Myocyte (in vitro differentiated cells): ENCODE results near the gene KDM4D. TPM values are rescaled to one million over a fixed set of nuclear protein-coding genes. Genes with fewer than 3 reads are reported as not detected.
"Not testable (repeated sequence)": the region's sequence is repeated elsewhere in the genome, so short reads cannot be mapped to it uniquely, and the experiment has no call there.

Source experiments
- DNase-seq: peaks from one replicate; pipeline ENCODE4 v3.0.0-alpha.2; 2012; ENCODE audit warnings: low read depth
- total RNA-seq: library from RNA; depleted of rRNA; stranded (reverse); fragments of >200 nt; gene quantifications from 2 replicates; pipeline ENCODE4 v1.2.3, GENCODE V29; 2014

Gene KDM4D
- total RNA-seq, 1 donor from 2014 or later, result 1.6 TPM

DNA sequence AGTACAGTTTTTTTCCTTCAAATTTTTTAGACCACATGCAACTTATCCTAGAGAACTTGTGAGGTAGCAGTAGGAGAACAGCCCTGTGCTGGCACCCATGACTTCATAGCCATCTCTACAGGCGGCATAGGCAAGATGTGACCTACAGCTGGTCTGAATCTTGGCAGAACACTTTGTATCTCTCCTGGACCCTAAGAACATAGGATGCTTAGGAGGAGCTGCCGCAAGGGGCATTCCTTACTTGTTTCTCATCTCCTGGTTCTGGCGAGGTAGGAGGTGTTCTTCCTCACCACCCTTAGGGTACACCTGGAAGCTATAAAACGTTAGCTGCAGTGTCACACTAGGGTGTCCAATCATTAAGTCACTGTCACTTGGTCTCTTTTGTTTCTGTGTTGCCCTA, 16.5 kb upstream of the KDM4D start:
- DNase-seq, result no peak

DNA sequence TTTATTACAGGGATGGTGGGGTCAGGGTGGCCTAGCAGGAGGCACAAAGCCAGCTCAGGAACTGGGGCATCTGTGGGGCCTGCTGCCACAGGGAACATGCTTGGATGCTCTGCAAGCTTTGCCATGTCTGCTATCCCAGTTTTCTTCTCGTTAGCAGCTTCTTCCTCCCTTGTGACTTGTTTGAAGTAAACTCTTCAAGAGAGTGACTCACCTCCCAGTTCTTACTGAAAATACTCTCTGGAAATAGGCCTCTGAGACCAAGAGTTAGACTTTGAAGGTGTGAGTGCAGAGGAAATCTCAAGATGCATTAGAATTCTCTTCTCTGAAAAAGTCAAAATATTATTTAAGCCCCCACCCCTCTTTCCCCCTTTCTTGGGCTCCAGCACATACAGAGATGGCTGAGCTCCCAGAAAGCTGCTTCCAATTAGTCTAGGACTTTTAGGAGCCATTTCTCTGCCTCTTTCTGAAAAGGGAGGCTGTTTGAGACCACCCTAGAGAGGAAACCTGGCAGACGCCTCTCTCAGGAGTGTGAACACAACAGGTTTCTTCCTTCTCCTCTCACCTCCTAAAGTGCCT, 15.3 kb upstream of the KDM4D start:
- peak; percentile 12 for DNase-seq

DNA sequence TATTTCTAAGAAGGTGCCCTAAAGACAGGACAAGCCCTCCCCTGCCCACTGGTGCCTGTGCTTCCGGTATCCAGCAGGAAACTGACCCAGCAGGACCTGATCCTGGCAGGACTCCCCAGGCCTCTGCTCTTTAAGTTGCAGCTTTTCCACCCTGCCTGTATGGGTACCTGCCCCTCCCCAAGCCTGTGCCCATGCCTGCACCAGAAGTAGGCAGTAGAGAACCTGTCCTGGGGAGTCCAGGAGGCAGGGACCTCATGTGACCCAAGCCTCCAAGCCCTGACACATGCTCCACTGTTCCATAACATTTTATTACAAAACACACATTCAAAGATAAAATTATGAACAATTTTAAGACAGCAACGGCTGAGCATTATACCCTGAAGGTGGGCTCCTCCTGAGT, 14.3 kb upstream of the KDM4D start:
- no peak for DNase-seq

DNA sequence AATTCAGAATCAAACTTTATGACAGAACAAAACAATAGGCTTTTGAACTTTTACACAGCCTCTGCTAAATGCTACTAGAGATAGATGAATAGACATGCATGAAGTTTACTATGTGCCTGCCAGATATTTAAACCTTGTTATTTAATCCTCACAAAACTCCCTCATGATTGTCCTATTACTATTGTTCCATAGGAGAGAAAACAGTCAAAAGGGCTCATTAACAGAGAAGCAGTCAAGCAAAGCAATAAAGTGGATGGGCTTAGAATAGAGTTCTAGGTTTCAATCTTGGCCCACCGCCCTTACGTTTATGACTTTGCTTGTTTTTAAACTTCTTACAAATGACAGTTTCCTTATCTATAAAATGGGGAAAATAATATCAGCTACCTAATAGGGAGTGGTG, 13.0 kb upstream of the KDM4D start:
- no peak for DNase-seq

DNA sequence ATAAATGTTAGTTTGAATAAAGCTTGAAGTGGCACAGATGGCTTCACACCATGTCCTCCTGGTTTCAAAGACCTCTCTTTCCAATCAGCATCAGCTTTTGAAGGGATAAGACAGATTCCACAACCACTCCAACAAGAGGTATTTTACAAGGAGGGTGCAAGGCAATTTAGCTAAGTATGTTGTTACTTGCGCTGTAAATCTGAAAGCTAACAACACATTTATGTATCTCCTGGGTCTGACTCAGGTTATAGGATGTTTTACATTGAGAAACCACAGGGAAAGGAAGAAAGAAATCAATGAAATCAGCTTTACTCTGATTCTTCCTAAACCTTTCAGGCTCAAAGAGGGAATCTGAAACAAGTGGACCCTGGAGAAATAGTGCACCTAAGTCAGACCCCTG, 12.3 kb upstream of the KDM4D start:
- DNase-seq, result no peak

DNA sequence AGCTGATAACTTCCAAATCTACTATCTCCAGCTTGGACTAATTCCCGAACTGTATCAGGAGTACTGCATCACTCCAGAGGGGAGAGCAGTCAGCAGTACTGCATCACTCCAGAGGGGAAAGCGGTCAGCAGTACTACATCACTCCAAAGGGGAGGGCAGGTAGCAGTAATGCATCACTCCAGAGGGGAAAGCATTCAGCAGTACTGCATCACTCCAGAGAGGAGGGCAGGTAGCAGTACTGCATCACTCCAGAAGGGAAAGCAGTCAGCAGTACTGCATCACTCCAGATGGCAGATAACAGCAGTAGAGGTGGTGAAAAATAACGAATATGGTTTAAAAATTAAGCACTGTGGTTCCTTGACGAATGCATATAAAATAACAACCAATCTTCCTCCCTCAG, 8.6 kb upstream of the KDM4D start:
- no peak for DNase-seq

DNA sequence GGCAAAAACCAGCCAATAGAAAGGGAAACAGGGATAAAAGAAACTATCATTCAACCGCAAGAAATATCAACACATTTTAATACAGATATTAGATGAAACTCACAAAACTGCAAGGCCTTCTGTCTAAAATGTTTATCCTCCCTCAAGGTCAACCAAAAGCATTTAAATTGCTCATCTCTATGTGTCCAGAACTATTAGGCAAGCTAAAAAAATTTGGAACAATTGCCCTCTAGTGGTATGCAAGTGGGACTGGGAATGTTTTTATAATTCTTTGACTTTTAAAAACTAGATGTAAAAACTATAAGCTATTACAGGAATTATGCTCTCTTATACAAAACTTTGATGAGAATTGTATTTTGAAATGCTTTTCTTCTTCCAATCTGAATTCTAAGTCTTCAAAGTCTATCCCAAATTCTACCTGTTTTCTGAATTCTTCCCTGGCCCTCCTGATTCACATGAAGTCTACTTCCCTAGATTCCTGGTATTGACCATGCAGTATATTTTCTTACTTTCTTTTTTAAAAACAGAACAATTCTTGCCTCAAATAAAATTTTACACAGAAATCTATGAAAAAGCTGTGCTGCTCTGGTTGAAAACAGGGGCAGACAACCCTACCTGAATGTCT, 5.1 kb upstream of the KDM4D start:
- DNase-seq, result peak; percentile 20

DNA sequence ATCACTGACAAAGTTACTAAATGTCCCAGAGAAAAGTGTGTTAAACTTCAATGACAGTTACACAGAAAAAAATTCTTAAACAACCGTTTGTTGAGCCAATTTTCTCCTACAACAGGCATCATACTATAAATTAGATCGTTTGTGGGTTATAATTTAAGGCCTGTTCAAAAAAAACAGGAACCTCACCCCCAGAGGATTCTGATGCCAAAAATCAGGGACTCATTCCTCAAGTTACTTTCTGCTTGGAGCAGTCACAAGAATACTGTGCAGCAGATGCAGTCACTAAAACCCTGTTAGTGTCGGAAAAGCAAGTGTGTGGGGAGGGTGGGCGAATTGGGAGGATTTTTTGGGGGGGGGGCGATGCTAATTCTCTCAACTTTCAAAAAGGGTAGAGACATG, 810 bp upstream of the KDM4D start:
- DNase-seq, result no peak

DNA sequence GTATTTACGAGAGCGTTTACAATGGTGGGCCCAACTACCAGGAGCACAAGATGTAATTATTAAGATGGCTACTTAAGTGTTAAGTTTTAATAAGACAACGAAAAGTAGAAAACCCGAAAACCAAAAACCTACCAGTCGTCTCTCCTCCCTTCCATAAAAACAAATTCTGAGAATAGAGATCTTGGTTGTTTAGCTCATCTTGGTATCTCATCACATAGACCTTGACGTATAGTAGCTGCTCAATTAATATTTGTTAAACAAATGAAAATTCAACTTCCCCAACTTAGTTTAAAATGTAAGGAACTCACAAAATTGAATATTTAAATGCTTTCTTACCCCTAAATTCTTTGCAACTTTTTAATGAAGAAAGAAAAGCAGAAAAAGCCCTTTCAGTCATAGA, 669 bp downstream of the KDM4D start:
- DNase-seq, result peak; percentile 2

DNA sequence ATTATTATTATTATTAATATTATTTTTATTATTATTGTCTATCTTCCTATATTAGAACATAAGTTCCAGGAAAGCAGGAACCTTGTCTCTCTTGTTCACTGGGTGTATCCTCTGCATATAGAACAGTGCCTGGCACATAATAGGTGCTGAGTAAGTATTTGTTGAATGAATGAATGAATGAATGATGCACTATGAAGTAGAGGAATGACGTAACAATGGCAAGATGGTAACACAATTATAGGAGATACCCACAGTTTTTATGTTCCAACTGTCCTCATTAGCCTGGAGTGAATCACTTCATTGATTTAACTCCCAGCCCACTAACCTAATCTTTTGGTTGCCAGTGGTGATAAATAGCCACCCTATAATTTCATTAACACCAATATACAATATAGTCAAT, 2.1 kb downstream of the KDM4D start:
- DNase-seq, result no peak

DNA sequence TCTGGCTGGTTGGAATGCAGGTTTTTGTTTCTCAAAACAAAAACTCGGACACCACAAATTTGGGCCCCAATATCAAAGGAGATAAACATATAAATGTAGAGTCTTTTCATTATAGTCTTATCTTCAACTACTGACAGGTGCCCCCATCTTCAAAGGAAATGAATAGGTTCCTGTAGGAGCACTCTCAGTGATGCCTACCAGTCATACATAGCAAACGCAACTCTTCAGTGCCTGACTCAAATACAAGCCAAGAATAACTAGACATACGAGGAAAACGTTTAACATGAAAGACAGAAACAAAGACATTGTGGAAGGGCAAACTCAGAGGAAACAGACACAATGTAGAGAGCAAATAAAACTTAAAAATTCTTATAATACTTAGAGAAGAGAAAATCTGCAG, 13.9 kb downstream of the KDM4D start:
- no peak for DNase-seq

DNA sequence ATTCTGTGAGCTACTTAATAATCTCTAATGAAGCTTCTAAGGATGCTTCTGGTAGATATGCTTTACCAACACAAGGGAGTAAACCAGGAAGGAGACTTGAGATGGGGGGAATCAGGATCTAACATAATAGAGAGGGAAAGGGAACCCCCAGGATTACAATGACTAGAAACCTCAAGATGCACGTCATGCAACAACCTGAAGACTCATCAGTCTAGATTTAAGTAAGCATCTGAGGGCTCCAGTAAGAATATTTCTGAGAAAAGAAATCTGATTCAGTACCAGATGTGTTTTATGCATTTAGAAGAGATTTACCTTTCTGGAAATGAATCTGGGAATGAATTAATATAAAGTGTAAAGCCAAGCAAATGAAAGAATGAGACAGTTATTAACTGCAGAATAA, 15.2 kb downstream of the KDM4D start:
- DNase-seq, result no peak

DNA sequence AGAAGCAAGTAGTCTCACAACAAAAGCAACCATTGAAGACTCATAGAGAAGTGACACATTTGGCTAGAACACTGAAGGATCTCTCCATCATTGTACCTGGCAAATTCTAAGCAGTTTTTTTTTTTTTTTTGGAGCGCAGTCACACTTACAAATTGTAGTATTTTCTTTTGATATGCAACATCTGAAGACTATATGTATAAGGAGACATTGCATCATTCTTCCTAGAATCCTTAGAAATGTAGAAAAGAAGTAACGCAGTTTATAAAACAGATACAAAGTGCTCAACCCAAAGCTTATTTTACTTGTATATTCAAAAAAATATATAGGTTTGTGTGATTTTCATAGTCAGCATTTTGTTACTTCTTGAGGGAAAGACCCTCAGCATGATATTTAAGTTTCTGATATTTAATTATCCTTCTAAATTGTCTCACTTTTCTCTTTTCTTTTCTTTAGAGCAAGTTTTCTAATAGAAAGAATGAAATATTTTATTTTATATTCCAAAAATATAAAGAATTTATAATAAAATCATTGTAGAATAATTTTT, 20.0 kb downstream of the KDM4D start:
- DNase-seq, result no peak

DNA sequence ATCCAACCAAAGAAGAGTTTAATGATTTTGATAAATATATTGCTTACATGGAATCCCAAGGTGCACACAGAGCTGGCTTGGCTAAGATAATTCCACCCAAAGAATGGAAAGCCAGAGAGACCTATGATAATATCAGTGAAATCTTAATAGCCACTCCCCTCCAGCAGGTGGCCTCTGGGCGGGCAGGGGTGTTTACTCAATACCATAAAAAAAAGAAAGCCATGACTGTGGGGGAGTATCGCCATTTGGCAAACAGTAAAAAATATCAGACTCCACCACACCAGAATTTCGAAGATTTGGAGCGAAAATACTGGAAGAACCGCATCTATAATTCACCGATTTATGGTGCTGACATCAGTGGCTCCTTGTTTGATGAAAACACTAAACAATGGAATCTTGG, 23.9 kb downstream of the KDM4D start:
- no peak for DNase-seq

DNA sequence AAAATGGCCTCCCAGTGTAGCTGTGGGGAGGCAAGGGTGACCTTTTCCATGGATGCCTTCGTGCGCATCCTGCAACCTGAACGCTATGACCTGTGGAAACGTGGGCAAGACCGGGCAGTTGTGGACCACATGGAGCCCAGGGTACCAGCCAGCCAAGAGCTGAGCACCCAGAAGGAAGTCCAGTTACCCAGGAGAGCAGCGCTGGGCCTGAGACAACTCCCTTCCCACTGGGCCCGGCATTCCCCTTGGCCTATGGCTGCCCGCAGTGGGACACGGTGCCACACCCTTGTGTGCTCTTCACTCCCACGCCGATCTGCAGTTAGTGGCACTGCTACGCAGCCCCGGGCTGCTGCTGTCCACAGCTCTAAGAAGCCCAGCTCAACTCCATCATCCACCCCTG, 24.8 kb downstream of the KDM4D start:
- DNase-seq, result no peak

DNA sequence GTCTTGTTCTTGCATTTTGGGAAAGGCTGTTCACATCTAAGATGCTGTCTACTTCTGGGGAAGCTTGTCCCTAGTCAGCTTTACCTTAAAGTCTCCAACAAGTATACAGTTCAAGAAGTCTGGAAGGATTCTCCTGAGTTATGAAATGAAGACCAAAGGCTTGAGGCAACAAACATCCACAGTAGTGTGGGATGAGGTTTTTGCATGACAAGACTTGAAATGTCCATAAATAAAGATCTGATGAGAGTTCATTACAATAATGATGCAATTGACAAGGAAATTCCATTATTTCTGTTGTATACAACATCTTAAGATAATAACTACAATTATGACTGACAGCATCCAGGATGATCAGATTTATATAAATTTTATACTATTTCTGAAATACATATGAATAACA, 30.2 kb downstream of the KDM4D start:
- DNase-seq, result no peak

DNA sequence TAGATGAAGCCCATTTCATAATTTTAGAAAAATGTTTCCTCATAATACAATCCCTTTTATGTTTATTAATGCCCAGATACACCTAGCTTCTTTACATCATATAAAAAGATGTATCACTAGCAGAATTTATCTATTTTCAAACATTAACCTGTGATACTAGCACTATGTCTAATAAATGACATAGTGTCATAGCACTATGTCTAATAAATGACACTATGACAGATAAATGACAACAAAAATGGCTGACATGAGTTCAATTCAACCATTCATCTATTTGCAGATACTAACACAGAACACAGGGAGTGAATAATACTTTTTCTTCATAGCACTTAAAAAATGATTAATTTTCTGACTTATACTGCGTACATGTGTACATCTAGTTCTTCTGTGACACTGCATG, 32.1 kb downstream of the KDM4D start:
- DNase-seq, result no peak

DNA sequence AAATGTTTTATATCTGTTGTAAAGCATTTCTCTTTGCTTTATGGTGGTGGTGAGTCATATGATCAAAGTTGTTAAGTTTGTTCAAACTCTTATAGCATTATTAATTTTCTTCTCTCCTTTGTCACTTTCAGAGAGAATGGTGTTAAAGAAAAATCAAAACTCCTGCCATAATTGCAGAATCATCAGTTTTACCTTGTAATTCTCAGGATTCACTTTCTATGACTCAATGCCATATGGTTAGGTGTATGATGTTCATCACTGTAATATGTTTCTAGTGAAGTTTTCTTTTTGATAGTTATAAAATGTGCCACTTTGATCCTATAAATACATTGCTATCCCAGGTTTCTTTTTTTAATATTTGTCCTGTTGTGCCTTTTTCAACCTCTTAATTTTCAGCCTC, 37.9 kb downstream of the KDM4D start:
- DNase-seq, result no peak

DNA sequence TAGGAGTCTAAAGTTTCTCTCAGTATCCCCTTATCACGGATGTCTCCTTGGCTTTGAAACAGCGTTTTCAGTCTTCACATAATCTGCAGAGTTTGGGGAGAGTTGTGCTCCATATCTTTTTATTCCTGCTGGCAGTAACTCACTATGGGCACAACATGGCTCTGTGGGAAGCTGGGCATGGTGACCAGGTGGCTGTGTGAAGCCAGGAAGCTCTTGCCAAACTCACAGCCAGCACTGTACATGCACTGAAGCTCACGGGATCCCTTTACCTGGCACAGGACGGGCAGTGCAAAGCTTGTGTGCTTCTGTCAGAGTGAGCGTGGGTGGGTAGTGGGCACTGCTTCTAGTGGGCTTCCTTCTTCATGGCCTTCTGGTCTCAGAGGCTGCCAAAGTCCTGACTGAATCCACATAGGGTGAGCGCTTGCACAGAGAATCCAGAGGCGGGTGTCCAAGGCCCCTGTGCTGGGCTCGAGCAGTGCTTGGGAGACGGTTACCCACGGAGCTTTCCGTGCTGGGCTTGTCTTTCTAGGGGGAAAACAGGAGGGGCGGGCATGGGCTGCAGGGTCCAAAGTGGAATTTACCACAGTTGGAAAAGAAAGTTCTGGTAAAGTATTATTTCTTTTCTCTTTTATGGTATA, 40.8 kb downstream of the KDM4D start:
- no peak for DNase-seq

DNA sequence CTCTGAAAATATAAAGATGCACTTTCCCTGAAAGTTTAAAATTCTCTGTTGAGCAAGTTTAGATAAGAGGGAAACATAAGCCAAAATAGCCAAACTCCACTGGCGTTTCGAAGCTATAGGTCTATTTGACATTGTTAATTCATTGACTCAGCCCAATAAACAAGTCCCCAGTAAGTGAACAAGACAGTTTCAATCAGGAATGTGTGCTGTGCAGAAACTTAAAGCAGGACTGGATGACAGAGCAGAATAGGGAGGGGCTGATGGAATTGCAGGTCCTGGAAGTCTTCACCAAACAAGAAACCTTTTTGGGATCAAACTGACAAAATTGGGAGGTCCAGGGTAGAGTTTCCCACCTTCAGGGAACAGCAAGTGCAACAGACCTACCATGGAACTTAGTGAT, 42.6 kb downstream of the KDM4D start:
- DNase-seq, result no peak

DNA sequence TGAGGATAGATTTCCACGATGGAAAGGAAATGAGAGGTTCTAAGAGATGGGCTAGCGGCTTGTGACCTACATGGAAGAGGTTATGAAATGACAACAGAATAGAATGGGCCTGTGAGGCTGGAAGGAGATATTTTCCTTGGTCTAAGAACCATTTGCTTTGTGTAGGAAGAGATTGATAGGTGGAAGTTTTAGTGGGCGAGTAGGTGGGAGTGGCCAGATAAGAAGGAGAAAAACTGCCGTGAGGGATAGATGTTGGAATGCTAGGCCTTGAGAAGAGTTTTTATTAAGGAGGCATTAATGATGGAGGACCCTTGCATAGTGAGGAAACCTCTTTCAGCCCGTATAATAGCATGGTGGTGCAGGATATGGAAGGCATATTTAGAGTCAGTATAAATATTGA, 48.0 kb downstream of the KDM4D start:
- DNase-seq, result not testable (repeated sequence)

DNA sequence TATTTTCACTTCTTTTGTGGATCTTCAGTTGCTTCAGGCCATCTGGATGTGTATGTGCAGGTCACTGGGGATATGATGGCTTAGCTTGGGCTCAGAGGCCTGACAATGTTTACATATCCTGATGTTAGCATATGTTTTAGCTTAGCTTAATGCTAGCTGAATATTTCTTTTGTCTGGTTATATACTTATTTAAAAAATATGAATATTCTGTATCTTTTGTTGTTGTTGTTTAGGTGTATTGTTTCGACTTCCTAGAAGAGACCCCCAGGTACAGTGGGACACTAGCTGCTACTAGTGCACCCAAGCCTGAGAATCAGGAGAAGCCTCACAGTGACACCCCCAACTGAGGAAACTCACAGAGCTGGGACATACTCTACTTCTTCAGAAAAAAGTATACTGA, 51.4 kb downstream of the KDM4D start, which contains the start of gene KDM4E:
KDM4E (plus strand) TSS at position 301 of the 400 bp plus-strand sequence. CDS start 300 bp downstream, outside the sequence.
- no peak for DNase-seq

DNA sequence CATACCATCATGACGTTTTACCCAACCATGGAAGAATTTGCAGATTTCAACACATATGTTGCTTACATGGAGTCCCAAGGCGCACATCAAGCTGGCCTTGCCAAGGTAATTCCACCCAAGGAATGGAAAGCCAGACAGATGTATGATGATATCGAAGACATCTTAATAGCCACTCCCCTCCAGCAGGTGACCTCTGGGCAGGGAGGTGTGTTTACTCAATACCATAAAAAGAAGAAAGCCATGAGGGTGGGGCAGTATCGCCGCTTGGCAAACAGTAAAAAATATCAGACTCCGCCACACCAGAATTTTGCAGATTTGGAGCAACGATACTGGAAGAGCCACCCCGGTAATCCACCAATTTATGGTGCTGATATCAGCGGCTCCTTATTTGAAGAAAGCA, 52.1 kb downstream of the KDM4D start:
- DNase-seq, result not testable (repeated sequence)
